Aorta (tissue), 5 donors: ENCODE results near the gene LPO. TPM values are rescaled to one million over a fixed set of nuclear protein-coding genes. Genes with fewer than 3 reads are reported as not detected.
A peak's percentile ranks its signal among the peaks of the same experiment; 100 is the strongest.

Experiments
- ATAC-seq: fragments of 200-7000 bp; cut with Tn5 transposase; one replicate; pipeline ENCODE4 v1.9.1; 2022; ENCODE audit warnings: moderate library complexity; ENCODE audit not compliant: low FRiP score
- DNase-seq, 2 donors: peaks; one replicate each; pipeline ENCODE4 v3.0.0-alpha.2; 2020
- H3K27ac ChIP-seq, 2 donors: one replicate each; pipeline ENCODE4 v1.5.1; 2013; ENCODE audit warnings: low read length in 2 of 2, mild to moderate bottlenecking in 2 of 2, moderate library complexity in 2 of 2, control low read depth in 1 of 2, inconsistent platforms in 1 of 2, low read depth in 1 of 2
- H3K27me3 ChIP-seq, 2 donors: one replicate each; pipeline ENCODE4 v1.6.1; 2013; ENCODE audit warnings: control low read depth in 1 of 2, low read length in 1 of 2, mild to moderate bottlenecking in 1 of 2, moderate library complexity in 1 of 2; ENCODE audit not compliant: insufficient read depth in 2 of 2, control insufficient read depth in 1 of 2
- H3K36me3 ChIP-seq, 2 donors: one replicate each; pipeline ENCODE4 v1.6.1; 2013; ENCODE audit warnings: control low read depth in 1 of 2, low read length in 1 of 2, mild to moderate bottlenecking in 1 of 2; ENCODE audit not compliant: insufficient read depth in 2 of 2, control insufficient read depth in 1 of 2
- H3K4me1 ChIP-seq, 2 donors: one replicate each; pipeline ENCODE4 v1.6.1; 2013; ENCODE audit warnings: low read length in 2 of 2, control low read depth in 1 of 2, mild to moderate bottlenecking in 1 of 2, moderate library complexity in 1 of 2; ENCODE audit not compliant: insufficient read depth in 2 of 2, control insufficient read depth in 1 of 2
- H3K4me3 ChIP-seq, 2 donors: one replicate each; pipeline ENCODE4 v1.5.1; 2013; ENCODE audit warnings: low read length in 2 of 2, control low read depth in 1 of 2, mild to moderate bottlenecking in 1 of 2
- H3K9me3 ChIP-seq: one replicate; pipeline ENCODE4 v1.6.1; 2013; ENCODE audit warnings: mild to moderate bottlenecking, low read length; ENCODE audit not compliant: control insufficient read depth
- WGBS, 2 donors: extraction: QIAGEN DNeasy Blood & Tissue Kit; methylation state at CpG; one replicate each; pipeline ENCODE4 v1.1.7; 2013; 5-methylcytosine and 5-hydroxymethylcytosine counted together
- intact Hi-C, 2 donors: fragments of 100-400 bp; cut with DNase I; formaldehyde crosslinking; loops; one replicate each; pipeline versions ENCODE4 v1.14.2 to v1.15.0; 2022
- polyA plus RNA-seq, 2 donors: library from polyadenylated mRNA; stranded (reverse); fragments of 200-250 nt; gene quantifications; one replicate each; pipeline ENCODE4 v1.2.3, GENCODE V29; 2013
- total RNA-seq, 2 donors: library from RNA; stranded (reverse); fragmentation: NEBNext Ultra II Directional; extraction: Animal tissue kit (Norgen Biotek cat#: 25700); gene quantifications; one replicate each; pipeline ENCODE4 v1.2.1, GENCODE V29; 2021
- donor health status: healthy with polysubstance abuse.
- donor health status: Bipolar disorder and iron deficiency.
- donor health status: DM: no; HTN: no; CAD: no.
- donor health status: DM: no; HTN: no; CAD: no.
- donor health status: DM: yes; HTN: yes; CAD: no.

The LPO gene
- total and polyA plus RNA-seq, 4 donors: not detected

GRCh38 chr17:58308173-58308984 is 70.0 kb downstream of the LPO start:
- H3K27me3 ChIP-seq: no peaks in the 10 kb centered on the region
- ATAC-seq (no peak), DNase-seq (no peak)
- 80 to 83% methylated on average over 25 to 32 of the region's 32 CpGs for WGBS, 2 donors
- no peaks in the 10 kb centered on the region for H3K36me3 ChIP-seq
- no peak overlapping the region for H3K27ac ChIP-seq
- intact Hi-C loops: no loop called here
- no peak overlapping the region for H3K4me3 ChIP-seq
- H3K4me1 ChIP-seq: no peaks in the 10 kb centered on the region
- H3K9me3 ChIP-seq: no peaks in the 10 kb centered on the region

- Histone ChIP-seq H3K27ac (no peak overlapping the region), H3K9me3 (no peaks in the 10 kb centered on the region), H3K27me3 (no peaks in the 10 kb centered on the region), H3K4me1 (no peaks in the 10 kb centered on the region), H3K4me3 (no peak overlapping the region), H3K36me3 (no peaks in the 10 kb centered on the region)
- DNase-seq: no peak
- intact Hi-C loops: no loop called here
- ATAC-seq: no peak
- WGBS, 2 donors: 85 to 86% methylated on average over 21 of the region's 21 CpGs
Observed at GRCh38 chr17:58308985-58309917, 70.9 kb downstream of the LPO start.

GRCh38 chr17:58309918-58310259 is 71.5 kb downstream of the LPO start:
- Histone ChIP-seq H3K9me3 (no peaks in the 10 kb centered on the region), H3K4me3 (no peak overlapping the region), H3K27ac (no peak overlapping the region), H3K27me3 (no peaks in the 10 kb centered on the region), H3K36me3 (no peaks in the 10 kb centered on the region), H3K4me1 (no peaks in the 10 kb centered on the region)
- DNase-seq (no peak), ATAC-seq (no peak)
- intact Hi-C loops: no loop called here
- 84 to 94% methylated on average over 5 of the region's 5 CpGs for WGBS, 2 donors

GRCh38 chr17:58310511-58311428 is 72.4 kb downstream of the LPO start:
- ATAC-seq (no peak), DNase-seq (peak in 1 of 2 donors; percentile 74)
- H3K4me1 ChIP-seq: no peaks in the 10 kb centered on the region
- no peak overlapping the region for H3K4me3 ChIP-seq
- H3K9me3 ChIP-seq: no peaks in the 10 kb centered on the region
- intact Hi-C loops: no loop called here
- H3K27me3 ChIP-seq: no peaks in the 10 kb centered on the region
- WGBS, 2 donors: 88 to 90% methylated on average over 23 of the region's 23 CpGs
- no peaks in the 10 kb centered on the region for H3K36me3 ChIP-seq
- no peak overlapping the region for H3K27ac ChIP-seq

- ATAC-seq (no peak), DNase-seq (no peak)
- intact Hi-C loops: no loop called here
- Histone ChIP-seq H3K36me3 (no peaks in the 10 kb centered on the region), H3K27ac (no peak overlapping the region), H3K4me3 (no peak overlapping the region), H3K27me3 (no peaks in the 10 kb centered on the region), H3K9me3 (no peaks in the 10 kb centered on the region), H3K4me1 (no peaks in the 10 kb centered on the region)
- 93 to 94% methylated on average over 9 of the region's 9 CpGs for WGBS, 2 donors
Observed at GRCh38 chr17:58311429-58311894, 73.1 kb downstream of the LPO start.

- no peak overlapping the region for H3K4me3 ChIP-seq
- WGBS, 2 donors: 87 to 88% methylated on average over 23 of the region's 23 CpGs
- H3K4me1 ChIP-seq: no peaks in the 10 kb centered on the region
- ATAC-seq (no peak), DNase-seq (no peak)
- H3K9me3 ChIP-seq: no peaks in the 10 kb centered on the region
- H3K27ac ChIP-seq: no peak overlapping the region
- H3K36me3 ChIP-seq: no peaks in the 10 kb centered on the region
- H3K27me3 ChIP-seq: no peaks in the 10 kb centered on the region
- intact Hi-C loops: no loop called here
Observed at GRCh38 chr17:58312021-58312630, 73.7 kb downstream of the LPO start.

GRCh38 chr17:58312829-58313228 is 74.4 kb downstream of the LPO start:
- H3K36me3 ChIP-seq: no peaks in the 10 kb centered on the region
- H3K27ac ChIP-seq: no peak overlapping the region
- no peak overlapping the region for H3K4me3 ChIP-seq
- no peak for DNase-seq
- no peaks in the 10 kb centered on the region for H3K4me1 ChIP-seq
- no peaks in the 10 kb centered on the region for H3K9me3 ChIP-seq
- intact Hi-C loops: no loop called here
- ATAC-seq: no peak
- WGBS, 2 donors: 47 to 49% methylated on average over 1 of the region's 1 CpG
- H3K27me3 ChIP-seq: no peaks in the 10 kb centered on the region
